Immature natural killer cell (primary cell): ENCODE results near the gene COX5B. TPM values are rescaled to one million over a fixed set of nuclear protein-coding genes. Genes with fewer than 3 reads are reported as not detected.

Source experiments
- polyA plus RNA-seq, 3 donors: library from polyadenylated mRNA; unstranded; fragments of 300-500 nt; fragmentation: Illumina TruSeq; gene quantifications; one replicate each; pipeline ENCODE4 v1.2.3, GENCODE V29; 2021

The COX5B gene
- polyA plus RNA-seq, 3 donors from 2014 or later = 326 to 501 (median 349) TPM

Other genes starting within 250 kb of the COX5B start
- 10 to 100 TPM in 1 of 3 donors, 1 to 10 TPM in 2; 5.5 to 22.7 (median 6.7) TPM for gene ANKRD36B, start 56.2 kb upstream of the COX5B start, polyA plus RNA-seq
- gene ACTR1B, start 18.0 kb downstream of the COX5B start, polyA plus RNA-seq = 10 to 100 TPM; 15.3 to 19.3 (median 17.3) TPM
- under 1 TPM in 1 of 3 donors, not detected in 2; 0.37 TPM for gene C2orf92, start 23.7 kb downstream of the COX5B start, polyA plus RNA-seq
- gene ZAP70, start 67.5 kb downstream of the COX5B start, polyA plus RNA-seq = 100 to 1,000 TPM; 219 to 329 (median 246) TPM